DMS53 (cell line): ENCODE measurements around the gene RAB40AL.
"Not testable (repeated sequence)": the region's sequence is repeated elsewhere in the genome, so short reads cannot be mapped to it uniquely, and the experiment has no call there.

ENCODE experiments used
- DNase-seq: peaks from one replicate; lab custom pipeline; 2025; lab: John Stamatoyannopoulos, UW

The RAB40AL gene

GRCh38 chrX:102936972-102937371 lies at the start of gene RAB40AL:
TSS of gene RAB40AL (plus strand) at chrX:102937272. CDS start at chrX:102937319, 47 bp downstream.
- DNase-seq = not testable (repeated sequence)

GRCh38 chrX:102887687-102888086 lies 49.4 kb upstream of the RAB40AL start:
- no peak for DNase-seq

GRCh38 chrX:102892103-102892502 lies 45.0 kb upstream of the RAB40AL start:
- DNase-seq = peak; percentile 1

GRCh38 chrX:102899940-102900916 lies 36.8 kb upstream of the RAB40AL start:
- DNase-seq = peak; percentile 67

GRCh38 chrX:102902355-102902754 lies 34.7 kb upstream of the RAB40AL start:
- no peak for DNase-seq

- no peak for DNase-seq
Observed at GRCh38 chrX:102930990-102931756, 5.9 kb upstream of the RAB40AL start.

- peak; percentile 54 for DNase-seq
Observed at GRCh38 chrX:102934624-102935023, 2.4 kb upstream of the RAB40AL start.

GRCh38 chrX:102950908-102951866 lies 14.1 kb downstream of the RAB40AL start:
- DNase-seq = peak; percentile 78

- no peak for DNase-seq
Observed at GRCh38 chrX:102957751-102958150, 20.7 kb downstream of the RAB40AL start.

- DNase-seq = peak; percentile 41
Observed at GRCh38 chrX:102958794-102959193, 21.7 kb downstream of the RAB40AL start.

- no peak for DNase-seq
Observed at GRCh38 chrX:102959471-102959870, 22.4 kb downstream of the RAB40AL start.

GRCh38 chrX:102963955-102964354 lies 26.9 kb downstream of the RAB40AL start:
- DNase-seq = no peak

GRCh38 chrX:102964940-102965339 lies 27.9 kb downstream of the RAB40AL start:
- DNase-seq = peak; percentile 56

- DNase-seq = no peak
Observed at GRCh38 chrX:102966701-102967100, 29.6 kb downstream of the RAB40AL start.

- DNase-seq = no peak
Observed at GRCh38 chrX:102968216-102968615, 31.1 kb downstream of the RAB40AL start.

GRCh38 chrX:102971536-102971935 lies 34.5 kb downstream of the RAB40AL start:
- DNase-seq = not testable (repeated sequence)

GRCh38 chrX:102975016-102975415 lies 37.9 kb downstream of the RAB40AL start:
- DNase-seq = no peak

GRCh38 chrX:102976286-102976685 lies 39.2 kb downstream of the RAB40AL start:
- DNase-seq = no peak

GRCh38 chrX:102976793-102977495 lies 39.9 kb downstream of the RAB40AL start:
- no peak for DNase-seq

- DNase-seq = no peak
Observed at GRCh38 chrX:102978594-102978993, 41.5 kb downstream of the RAB40AL start.

GRCh38 chrX:102979536-102979935 lies 42.5 kb downstream of the RAB40AL start:
- DNase-seq = no peak
